Upper lobe of left lung (tissue), 4 donors: ENCODE data around the gene PDXP.

Experiments
- CTCF ChIP-seq, 6 experiments: fragments of 450-650 bp in 4 of 6; fragments of 200-600 bp in 2 of 6; sonication (generic) in 2 of 6; IDR thresholded peaks; one replicate each; pipeline ENCODE4 v1.5.1; 2016 to 2019; ENCODE audit warnings: antibody characterized with exemption in 6 of 6
- POLR2A ChIP-seq, 4 donors: fragments of 450-650 bp; IDR thresholded peaks; one replicate each; pipeline ENCODE4 v1.5.1; 2016 to 2017; ENCODE audit warnings: antibody characterized with exemption in 4 of 4, mild to moderate bottlenecking in 2 of 4

- TF ChIP-seq CTCF (IDR thresholded peaks at IDR 0.05) (no peak), POLR2A (IDR thresholded peaks at IDR 0.05) (no peak)
Observed at GRCh38 chr22:37626144-37626543, 32.4 kb upstream of the PDXP start.
